Hepatocyte (in vitro differentiated cells): ENCODE measurements around the gene CHMP2B. TPM values are rescaled to one million over a fixed set of nuclear protein-coding genes. Genes with fewer than 3 reads are reported as not detected.
"Not testable (repeated sequence)": the region's sequence is repeated elsewhere in the genome, so short reads cannot be mapped to it uniquely, and the experiment has no call there.

Experiments used
- DNase-seq: peaks from one replicate; pipeline ENCODE4 v3.0.0-alpha.2; 2016; ENCODE audit warnings: low spot score
- H2AFZ ChIP-seq: fragments of 200-600 bp; sonication (generic); 2 replicates; pipeline ENCODE4 v1.6.0; 2016; ENCODE audit warnings: antibody characterized with exemption, mild to moderate bottlenecking
- H3K27ac ChIP-seq: fragments of 200-600 bp; sonication (generic); 2 replicates; pipeline ENCODE4 v1.5.1; 2016; ENCODE audit warnings: mild to moderate bottlenecking
- H3K27me3 ChIP-seq: fragments of 200-600 bp; sonication (generic); 2 replicates; pipeline ENCODE4 v1.6.1; 2016
- H3K36me3 ChIP-seq: fragments of 200-600 bp; sonication (generic); replicated peaks from 2 replicates; pipeline ENCODE4 v1.5.1; 2016; ENCODE audit warnings: low read depth; ENCODE audit not compliant: insufficient read depth
- H3K4me1 ChIP-seq: fragments of 200-600 bp; sonication (generic); 2 replicates; pipeline ENCODE4 v1.5.1; 2016; ENCODE audit warnings: mild to moderate bottlenecking, moderate library complexity; ENCODE audit not compliant: insufficient read depth
- H3K4me2 ChIP-seq: fragments of 200-600 bp; sonication (generic); 2 replicates; pipeline ENCODE4 v1.6.0; 2016
- H3K4me3 ChIP-seq: fragments of 200-600 bp; sonication (generic); 2 replicates; pipeline ENCODE4 v1.5.1; 2016; ENCODE audit warnings: mild to moderate bottlenecking
- H3K79me2 ChIP-seq: fragments of 200-600 bp; sonication (generic); 2 replicates; pipeline ENCODE4 v1.6.0; 2017; ENCODE audit warnings: mild to moderate bottlenecking
- H3K9me2 ChIP-seq: fragments of 200-600 bp; sonication (generic); replicated peaks from 2 replicates; pipeline ENCODE4 v1.6.0; 2017; ENCODE audit warnings: mild to moderate bottlenecking; ENCODE audit not compliant: insufficient read depth
- H3K9me3 ChIP-seq: fragments of 200-600 bp; sonication (generic); 2 replicates; pipeline ENCODE4 v1.5.1; 2016; ENCODE audit warnings: low read depth, mild to moderate bottlenecking
- H4K20me1 ChIP-seq: fragments of 200-600 bp; sonication (generic); 2 replicates; pipeline ENCODE4 v1.6.0; 2016; ENCODE audit warnings: mild to moderate bottlenecking; ENCODE audit not compliant: insufficient read depth, poor library complexity, severe bottlenecking
- EZH2 ChIP-seq: fragments of 200-600 bp; sonication (generic); IDR thresholded peaks from 2 replicates; pipeline ENCODE4 v1.6.1; 2016; ENCODE audit warnings: antibody characterized with exemption, mild to moderate bottlenecking, borderline replicate concordance
- EZH2phosphoT487 ChIP-seq: fragments of 200-600 bp; sonication (generic); IDR thresholded peaks from one replicate; pipeline ENCODE4 v1.6.1; 2018; ENCODE audit warnings: antibody characterized with exemption, mild to moderate bottlenecking, low read depth, moderate library complexity; ENCODE audit not compliant: unreplicated experiment, severe bottlenecking
- WGBS: methylation state at CpG from one replicate; pipeline ENCODE4 v1.1.6; 2016; ENCODE audit warnings: low lambda C conversion rate; ENCODE audit errors: missing lambda C conversion rate; 5-methylcytosine and 5-hydroxymethylcytosine counted together
- polyA plus RNA-seq: library from polyadenylated mRNA; unstranded; fragments of >200 nt; fragmentation: Nextera tagmentation; extraction: Ambion mirVana; gene quantifications from 2 replicates; pipeline ENCODE4 v1.2.1, GENCODE V29; 2016
- total RNA-seq: library from RNA; depleted of rRNA; stranded (reverse); fragments of >200 nt; gene quantifications from 2 replicates; pipeline ENCODE4 v1.2.3, GENCODE V29; 2014
- TF ChIP-seq, protein P1 (sequence below): fragments of 200-600 bp; sonication (generic); IDR thresholded peaks from 2 replicates; pipeline ENCODE4 v1.5.1; 2016; ENCODE audit warnings: antibody characterized with exemption, mild to moderate bottlenecking; ENCODE audit not compliant: poor library complexity

Gene CHMP2B
- total and polyA plus RNA-seq, 2 experiments from 2014 or later: 69.5 to 79.3 TPM

DNA sequence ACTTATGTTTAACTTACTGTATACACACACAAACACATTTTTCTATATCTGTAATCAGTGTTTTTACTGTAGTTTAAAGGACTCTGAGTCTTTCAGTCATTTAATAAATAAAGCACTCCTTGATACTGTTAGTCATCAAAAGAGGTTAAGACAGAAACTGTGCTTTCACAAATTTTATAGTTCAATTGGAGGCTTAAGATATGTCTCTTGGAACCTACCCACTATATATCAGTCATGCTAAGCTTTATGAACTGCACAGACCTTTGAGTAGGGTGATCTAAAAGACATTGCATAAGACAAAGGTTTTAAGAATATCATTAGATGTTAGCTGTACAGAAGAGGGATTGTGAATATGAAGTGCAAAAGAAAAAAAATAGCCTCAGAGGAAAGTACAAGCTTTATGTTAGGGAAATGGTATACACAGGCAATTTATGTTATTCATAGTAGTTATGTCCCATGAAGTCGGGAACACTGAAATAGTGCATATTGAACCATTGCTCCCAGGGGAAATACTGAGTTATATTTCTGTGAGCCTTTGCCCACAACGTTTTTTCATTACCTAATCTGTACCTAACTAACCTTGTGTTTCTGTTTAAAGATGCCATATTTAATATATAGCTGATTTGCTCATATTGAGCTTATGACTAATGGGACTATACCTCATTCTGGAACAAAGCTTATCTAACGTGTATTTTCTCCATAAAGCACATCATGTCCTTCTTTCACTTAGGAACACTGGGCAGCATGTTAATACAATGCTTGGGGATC lies 19.7 kb downstream of the CHMP2B start:
- Histone ChIP-seq H3K4me3 (no peak overlapping the region), H3K27ac (no peak overlapping the region), H4K20me1 (peaks cover 2% of the 10 kb centered on the region), H3K36me3 (no peaks in the 10 kb centered on the region), H3K27me3 (no peaks in the 10 kb centered on the region), H2AFZ (no peak overlapping the region), H3K4me2 (no peak overlapping the region), H3K9me2 (no peaks in the 10 kb centered on the region), H3K79me2 (peaks cover 22% of the 10 kb centered on the region), H3K4me1 (no peaks in the 10 kb centered on the region), H3K9me3 (no peaks in the 10 kb centered on the region)
- WGBS: 89% methylated on average over 3 of the region's 3 CpGs
- TF ChIP-seq EZH2: no peak
- TF ChIP-seq, protein P1, sequence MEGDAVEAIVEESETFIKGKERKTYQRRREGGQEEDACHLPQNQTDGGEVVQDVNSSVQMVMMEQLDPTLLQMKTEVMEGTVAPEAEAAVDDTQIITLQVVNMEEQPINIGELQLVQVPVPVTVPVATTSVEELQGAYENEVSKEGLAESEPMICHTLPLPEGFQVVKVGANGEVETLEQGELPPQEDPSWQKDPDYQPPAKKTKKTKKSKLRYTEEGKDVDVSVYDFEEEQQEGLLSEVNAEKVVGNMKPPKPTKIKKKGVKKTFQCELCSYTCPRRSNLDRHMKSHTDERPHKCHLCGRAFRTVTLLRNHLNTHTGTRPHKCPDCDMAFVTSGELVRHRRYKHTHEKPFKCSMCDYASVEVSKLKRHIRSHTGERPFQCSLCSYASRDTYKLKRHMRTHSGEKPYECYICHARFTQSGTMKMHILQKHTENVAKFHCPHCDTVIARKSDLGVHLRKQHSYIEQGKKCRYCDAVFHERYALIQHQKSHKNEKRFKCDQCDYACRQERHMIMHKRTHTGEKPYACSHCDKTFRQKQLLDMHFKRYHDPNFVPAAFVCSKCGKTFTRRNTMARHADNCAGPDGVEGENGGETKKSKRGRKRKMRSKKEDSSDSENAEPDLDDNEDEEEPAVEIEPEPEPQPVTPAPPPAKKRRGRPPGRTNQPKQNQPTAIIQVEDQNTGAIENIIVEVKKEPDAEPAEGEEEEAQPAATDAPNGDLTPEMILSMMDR: no peak
- TF ChIP-seq EZH2phosphoT487: no peak
- no peak for DNase-seq

DNA sequence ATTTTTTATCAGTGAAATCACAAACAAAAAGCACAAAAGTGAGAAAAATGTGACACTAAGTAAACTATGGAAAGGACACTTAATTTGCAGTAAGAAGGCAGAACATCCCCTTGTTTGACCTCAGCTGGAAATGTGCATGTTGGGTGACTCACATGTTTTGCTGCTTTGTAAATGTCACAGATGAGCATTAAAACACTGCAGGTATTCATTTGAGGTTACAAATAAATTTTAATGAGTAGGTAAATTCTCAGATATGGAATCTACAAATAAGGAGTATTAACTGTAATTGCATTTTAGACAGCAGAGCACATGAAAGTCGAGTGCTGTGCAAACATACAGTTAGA lies 20.3 kb downstream of the CHMP2B start:
- H2AFZ ChIP-seq: no peak overlapping the region
- no peaks in the 10 kb centered on the region for H3K9me3 ChIP-seq
- DNase-seq: no peak
- no peaks in the 10 kb centered on the region for H3K36me3 ChIP-seq
- no peak overlapping the region for H3K27ac ChIP-seq
- 83% methylated on average over 1 of the region's 1 CpG for WGBS
- no peaks in the 10 kb centered on the region for H3K9me2 ChIP-seq
- no peak overlapping the region for H3K4me3 ChIP-seq
- H3K4me2 ChIP-seq: no peak overlapping the region
- H3K27me3 ChIP-seq: no peaks in the 10 kb centered on the region
- TF ChIP-seq EZH2: no peak
- TF ChIP-seq, protein P1: no peak
- no peak for TF ChIP-seq EZH2phosphoT487
- H3K79me2 ChIP-seq: peaks cover 19% of the 10 kb centered on the region
- no peaks in the 10 kb centered on the region for H3K4me1 ChIP-seq
- peaks cover 2% of the 10 kb centered on the region for H4K20me1 ChIP-seq

DNA sequence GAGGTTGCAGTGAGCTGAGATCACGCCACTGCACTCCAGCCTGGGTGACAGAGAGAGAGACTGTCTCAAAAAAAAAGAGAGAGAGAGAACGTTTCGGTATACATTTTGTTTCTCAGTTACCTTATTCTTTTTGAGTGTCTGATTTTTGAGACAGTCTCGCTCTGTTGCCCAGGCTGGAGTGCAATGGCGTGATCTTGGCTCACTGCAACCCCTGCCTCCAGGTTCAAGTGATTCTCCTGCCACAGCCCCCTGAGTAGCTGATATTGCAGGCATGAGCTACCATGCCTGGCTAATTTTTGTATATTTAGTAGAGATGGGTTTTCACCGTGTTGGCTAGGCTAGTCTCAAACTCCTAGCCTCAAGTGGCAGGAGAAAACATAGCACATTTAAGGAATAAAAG lies 21.1 kb downstream of the CHMP2B start:
- H3K9me3 ChIP-seq, H3K9me2 ChIP-seq, H3K36me3 ChIP-seq, H3K4me2 ChIP-seq, DNase-seq, H3K27me3 ChIP-seq, H3K4me1 ChIP-seq, H3K27ac ChIP-seq, H4K20me1 ChIP-seq, H3K4me3 ChIP-seq, H2AFZ ChIP-seq: not testable (repeated sequence)
- WGBS: 98% methylated on average over 6 of the region's 6 CpGs
- H3K79me2 ChIP-seq: peaks cover 14% of the 10 kb centered on the region

DNA sequence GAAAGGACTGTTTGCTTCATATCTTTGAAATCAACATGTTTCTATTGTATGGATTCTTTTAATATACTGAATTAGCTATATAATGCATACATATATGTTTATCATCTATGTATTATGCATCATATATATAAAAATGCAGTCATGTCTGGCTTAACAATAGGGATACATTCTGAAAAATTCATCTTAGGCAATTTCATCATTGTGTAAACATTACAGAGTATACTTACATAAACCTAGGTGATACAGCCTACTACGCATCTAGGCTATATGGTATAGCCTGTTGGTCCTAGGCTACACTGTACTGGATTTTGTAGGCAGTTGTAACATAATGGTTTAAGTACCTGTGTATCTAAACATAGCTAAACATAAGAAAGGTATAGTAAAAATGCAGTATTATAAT lies 21.7 kb downstream of the CHMP2B start:
- no peaks in the 10 kb centered on the region for H3K27me3 ChIP-seq
- H3K79me2 ChIP-seq: peaks cover 9% of the 10 kb centered on the region
- no peak overlapping the region for H3K4me2 ChIP-seq
- H3K9me2 ChIP-seq: no peaks in the 10 kb centered on the region
- H3K27ac ChIP-seq: no peak overlapping the region
- H4K20me1 ChIP-seq: peaks cover 2% of the 10 kb centered on the region
- 100% methylated on average over 1 of the region's 1 CpG for WGBS
- no peaks in the 10 kb centered on the region for H3K9me3 ChIP-seq
- no peak for DNase-seq
- no peak for TF ChIP-seq EZH2phosphoT487
- no peak for TF ChIP-seq EZH2
- TF ChIP-seq, protein P1: no peak
- no peaks in the 10 kb centered on the region for H3K36me3 ChIP-seq
- H3K4me1 ChIP-seq: no peaks in the 10 kb centered on the region
- no peak overlapping the region for H2AFZ ChIP-seq
- H3K4me3 ChIP-seq: no peak overlapping the region
